Hematopoietic multipotent progenitor cell treated with erythropoietin and hydrocortisone succinate and interleukin-3 and kit ligand, for 8 days (in vitro differentiated cells): ENCODE results near the gene STAG1.

Experiments
- DNase-seq: peaks from one replicate; pipeline ENCODE4 v3.0.0-alpha.2; 2015

Gene STAG1

DNA sequence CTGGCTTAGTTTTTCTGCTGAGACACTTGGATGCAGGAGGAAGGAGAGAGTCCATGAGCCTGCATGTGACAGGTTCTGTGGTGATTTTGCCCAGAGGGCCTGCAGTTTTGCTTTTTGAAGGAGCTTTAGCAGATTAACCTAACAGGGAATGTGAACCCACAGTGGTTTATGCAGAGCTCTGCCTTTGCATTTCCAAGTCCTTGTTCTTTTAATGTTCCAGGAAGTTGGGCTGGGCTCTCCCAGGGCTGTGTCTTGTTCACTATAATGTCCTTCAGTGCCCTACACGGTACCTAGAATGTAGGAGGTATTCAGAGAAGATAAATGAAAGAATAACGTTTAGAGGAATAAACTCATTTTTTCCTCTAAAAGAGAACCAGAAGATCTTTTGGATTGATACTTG lies 451.7 kb downstream of the STAG1 start:
- DNase-seq = no peak

DNA sequence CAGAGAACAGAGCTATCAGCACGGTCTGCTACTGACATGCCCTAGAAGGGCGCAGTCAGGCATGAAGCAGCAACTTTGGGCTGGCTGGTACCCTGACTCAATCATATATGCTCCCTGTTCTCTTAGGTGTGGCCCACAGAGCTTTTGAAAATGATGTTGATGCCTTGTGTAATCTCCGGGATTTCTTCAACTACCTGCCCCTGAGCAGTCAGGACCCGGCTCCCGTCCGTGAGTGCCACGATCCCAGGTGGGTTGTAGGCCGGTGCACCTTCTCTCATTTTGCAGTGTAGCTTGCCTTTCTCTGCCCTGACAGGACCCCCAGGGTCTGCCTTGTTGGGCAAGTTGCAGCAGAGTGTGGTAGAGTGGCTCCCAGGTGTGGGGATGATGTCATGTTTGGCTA lies 454.4 kb downstream of the STAG1 start:
- no peak for DNase-seq

DNA sequence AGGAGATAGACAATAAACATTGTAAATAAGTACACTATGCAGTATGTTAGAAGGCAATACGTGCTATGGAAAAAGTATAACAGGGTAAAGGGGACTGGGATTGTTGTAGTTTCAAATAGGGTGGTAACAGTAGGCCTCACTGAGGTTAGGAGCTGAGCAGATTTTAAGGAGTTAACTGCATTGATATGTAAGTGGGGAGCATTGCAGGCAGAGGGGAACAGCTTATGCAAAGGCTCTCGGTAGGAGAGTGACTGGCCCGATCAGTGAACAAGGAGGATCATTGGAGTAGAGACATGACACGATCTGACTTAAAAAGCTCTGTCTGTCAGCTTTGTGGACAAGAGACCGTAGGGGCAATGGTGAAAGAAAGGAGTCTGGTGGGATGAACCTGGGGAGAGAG lies 455.2 kb downstream of the STAG1 start:
- no peak for DNase-seq

DNA sequence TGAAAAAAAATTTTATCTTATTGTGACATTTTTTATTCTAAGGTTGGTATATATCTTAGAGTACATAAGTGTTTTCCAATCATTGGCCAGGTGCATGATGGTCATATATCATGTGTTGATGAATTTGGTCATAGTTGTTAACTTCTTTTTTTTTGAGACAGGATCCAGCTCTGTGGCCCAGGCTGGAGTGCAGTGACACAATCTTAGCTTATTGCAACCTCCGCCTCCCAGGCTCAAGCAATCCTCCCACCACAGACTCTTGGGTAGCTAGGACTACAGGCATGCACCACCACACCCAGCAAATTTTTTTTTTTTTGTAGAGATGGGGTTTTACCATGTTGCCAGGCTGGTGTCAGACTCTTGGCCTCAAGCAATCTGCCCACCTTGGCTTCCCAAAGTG lies 458.0 kb downstream of the STAG1 start:
- no peak for DNase-seq

DNA sequence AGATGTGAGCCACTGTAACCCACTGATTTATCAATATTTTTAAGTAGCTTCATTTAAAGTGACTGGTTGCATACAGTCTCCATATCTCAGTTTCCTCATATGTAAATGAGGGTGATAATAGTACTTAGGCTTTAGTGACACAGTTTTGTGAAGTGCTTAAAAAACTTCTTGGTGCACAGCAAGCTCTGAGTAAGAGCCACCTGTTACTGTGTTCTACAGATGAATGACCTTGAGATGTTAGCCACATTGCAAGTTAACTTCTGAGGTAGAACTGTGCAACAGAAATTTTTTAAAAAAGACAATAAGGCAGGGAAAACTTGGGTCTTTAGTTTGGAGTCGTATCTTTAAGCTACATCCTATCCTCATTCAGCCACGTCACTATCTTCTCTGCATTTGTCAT lies 458.9 kb downstream of the STAG1 start:
- no peak for DNase-seq

DNA sequence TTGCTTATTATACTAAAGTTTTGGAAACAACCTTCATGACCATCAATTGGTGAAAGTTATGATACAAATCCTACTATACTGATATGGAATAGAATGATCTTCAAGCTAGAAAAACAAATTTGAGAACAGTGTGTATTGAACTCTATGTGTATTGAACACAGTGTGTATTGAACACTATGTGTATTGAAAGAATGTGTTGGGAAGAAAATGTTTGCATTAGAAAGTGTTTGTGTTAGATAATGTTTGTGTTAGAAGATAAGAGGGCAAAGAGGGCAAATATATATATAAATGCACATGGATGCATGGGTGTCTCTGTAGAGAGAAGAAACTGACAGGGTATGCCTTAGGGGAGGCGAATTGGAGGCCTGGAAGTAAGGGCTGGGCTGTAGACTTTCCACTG lies 459.7 kb downstream of the STAG1 start:
- no peak for DNase-seq

DNA sequence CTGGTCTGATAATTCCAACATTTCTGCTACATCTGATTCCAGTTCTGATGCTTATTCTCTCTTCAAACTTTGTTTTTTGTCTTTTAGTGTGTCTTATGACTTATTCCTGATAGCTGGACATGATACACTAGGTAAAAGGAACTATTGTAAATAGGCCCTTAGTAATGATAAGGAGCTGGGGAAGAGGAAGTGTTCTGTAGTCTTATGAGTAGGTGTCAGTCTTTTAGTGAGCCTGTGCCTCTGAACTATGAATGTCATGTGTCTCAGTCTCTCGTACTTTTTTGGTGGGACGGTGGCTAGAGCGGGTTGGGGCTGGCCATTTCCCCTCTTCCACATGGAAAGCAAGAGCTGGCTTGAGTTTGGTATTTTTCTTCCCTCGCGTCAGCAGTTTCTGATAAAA lies 460.9 kb downstream of the STAG1 start:
- DNase-seq = no peak
